HL-60/S4 treated with retinoic acid at 250 ng/mL for 4 days and 3 days (cell line): Measurements from ENCODE around the gene TMEM132D.

Source experiments
- in situ Hi-C: fragments of 300-500 bp; cut with MboI; formaldehyde crosslinking; loops from 2 replicates; pipeline ENCODE4 v1.7.0; 2022; ENCODE audit warnings: low sequenced_read_pairs

The TMEM132D gene

GRCh38 chr12:129279771-129280170 lies 624.1 kb downstream of the TMEM132D start:
- in situ Hi-C loops: no loop called here

- in situ Hi-C loops: no loop called here
These were observed 627.3 kb downstream of the TMEM132D start for GRCh38 chr12:129276361-129277060.

GRCh38 chr12:129269756-129270495 lies 633.9 kb downstream of the TMEM132D start:
- in situ Hi-C loops: no loop called here

GRCh38 chr12:129258781-129259318 lies 645.0 kb downstream of the TMEM132D start:
- in situ Hi-C loops: no loop called here

- in situ Hi-C loops: no loop called here
These were observed 646.3 kb downstream of the TMEM132D start for GRCh38 chr12:129257524-129257923.

- in situ Hi-C loops: no loop called here
These were observed 657.2 kb downstream of the TMEM132D start for GRCh38 chr12:129246630-129247029.

GRCh38 chr12:129245769-129246168 lies 658.1 kb downstream of the TMEM132D start:
- in situ Hi-C loops: no loop called here

- in situ Hi-C loops: no loop called here
These were observed 662.0 kb downstream of the TMEM132D start for GRCh38 chr12:129241852-129242251.

- in situ Hi-C loops: no loop called here
These were observed 665.9 kb downstream of the TMEM132D start for GRCh38 chr12:129237881-129238280.

GRCh38 chr12:129234209-129234608 lies 669.6 kb downstream of the TMEM132D start:
- in situ Hi-C loops: no loop called here

GRCh38 chr12:129231491-129231890 lies 672.3 kb downstream of the TMEM132D start:
- in situ Hi-C loops: no loop called here

GRCh38 chr12:129230995-129231394 lies 672.8 kb downstream of the TMEM132D start:
- in situ Hi-C loops: no loop called here

GRCh38 chr12:129226851-129227250 lies 677.0 kb downstream of the TMEM132D start:
- in situ Hi-C loops: no loop called here

- in situ Hi-C loops: no loop called here
These were observed 677.8 kb downstream of the TMEM132D start for GRCh38 chr12:129226005-129226404.

- in situ Hi-C loops: no loop called here
These were observed 688.3 kb downstream of the TMEM132D start for GRCh38 chr12:129215556-129215955.

GRCh38 chr12:129213551-129213950 lies 690.3 kb downstream of the TMEM132D start:
- in situ Hi-C loops: no loop called here

- in situ Hi-C loops: no loop called here
These were observed 691.8 kb downstream of the TMEM132D start for GRCh38 chr12:129211862-129212630.

- in situ Hi-C loops: no loop called here
These were observed 695.3 kb downstream of the TMEM132D start for GRCh38 chr12:129208566-129208965.

GRCh38 chr12:129207084-129207483 lies 696.7 kb downstream of the TMEM132D start:
- in situ Hi-C loops: no loop called here

- in situ Hi-C loops: no loop called here
These were observed 700.4 kb downstream of the TMEM132D start for GRCh38 chr12:129203456-129203855.

GRCh38 chr12:129202109-129202814 lies 701.6 kb downstream of the TMEM132D start:
- in situ Hi-C loops: no loop called here
